Mesendoderm (in vitro differentiated cells): ENCODE results near the gene SFXN2.
"Not testable (repeated sequence)": the region's sequence is repeated elsewhere in the genome, so short reads cannot be mapped to it uniquely, and the experiment has no call there.

ENCODE experiments used
- DNase-seq: peaks from one replicate; pipeline ENCODE4 v3.0.0; 2013
- H2AK5ac ChIP-seq: 2 replicates; pipeline ENCODE4 v1.6.1; 2013; ENCODE audit warnings: low read length, inconsistent platforms
- H2BK120ac ChIP-seq: 2 replicates; pipeline ENCODE4 v1.6.1; 2013; ENCODE audit warnings: low read depth, mild to moderate bottlenecking, low read length, moderate library complexity, mixed read lengths
- H2BK15ac ChIP-seq: replicated peaks from 2 replicates; pipeline ENCODE4 v1.6.1; 2013; ENCODE audit warnings: low read depth, mild to moderate bottlenecking, moderate library complexity
- H2BK5ac ChIP-seq: 2 replicates; pipeline ENCODE4 v1.6.1; 2013; ENCODE audit warnings: low read length, inconsistent platforms
- H3K18ac ChIP-seq: 2 replicates; pipeline ENCODE4 v1.6.1; 2013; ENCODE audit warnings: mild to moderate bottlenecking, low read length, mixed read lengths
- H3K23ac ChIP-seq: one replicate; pipeline ENCODE4 v1.6.1; 2013; ENCODE audit warnings: low read length
- H3K27ac ChIP-seq: 2 replicates; pipeline ENCODE4 v1.5.1; 2013; ENCODE audit warnings: low read depth, mild to moderate bottlenecking, inconsistent platforms, low read length, moderate library complexity
- H3K27me3 ChIP-seq: 2 replicates; pipeline ENCODE4 v1.6.1; 2013; ENCODE audit warnings: low read length, control low read depth, mild to moderate bottlenecking, inconsistent platforms; ENCODE audit not compliant: insufficient read depth, poor library complexity
- H3K36me3 ChIP-seq: 2 replicates; pipeline ENCODE4 v1.6.1; 2013; ENCODE audit warnings: low read length, inconsistent platforms; ENCODE audit not compliant: control insufficient read depth, insufficient read depth
- H3K4ac ChIP-seq: one replicate; pipeline ENCODE4 v1.6.1; 2013; ENCODE audit warnings: low read depth, mild to moderate bottlenecking, low read length, moderate library complexity
- H3K4me1 ChIP-seq: 2 replicates; pipeline ENCODE4 v1.6.1; 2013; ENCODE audit warnings: low read depth, low read length, inconsistent platforms; ENCODE audit not compliant: control insufficient read depth
- H3K4me2 ChIP-seq: 2 replicates; pipeline ENCODE4 v1.6.1; 2013; ENCODE audit warnings: low read length
- H3K4me3 ChIP-seq: 2 replicates; pipeline ENCODE4 v1.5.1; 2013; ENCODE audit warnings: mild to moderate bottlenecking, low read length
- H3K56ac ChIP-seq: one replicate; pipeline ENCODE4 v1.6.1; 2013; ENCODE audit warnings: low read length
- H3K79me1 ChIP-seq: 2 replicates; pipeline ENCODE4 v1.6.1; 2013; ENCODE audit warnings: low read length, inconsistent platforms
- H3K79me2 ChIP-seq: 2 replicates; pipeline ENCODE4 v1.6.1; 2013; ENCODE audit warnings: mild to moderate bottlenecking, low read length; ENCODE audit not compliant: control insufficient read depth, insufficient read depth
- H3K9ac ChIP-seq: 2 replicates; pipeline ENCODE4 v1.6.1; 2013; ENCODE audit warnings: low read length, inconsistent platforms
- H4K5ac ChIP-seq: one replicate; pipeline ENCODE4 v1.6.1; 2013; ENCODE audit warnings: low read length
- H4K8ac ChIP-seq: one replicate; pipeline ENCODE4 v1.6.1; 2013; ENCODE audit warnings: low read depth, mild to moderate bottlenecking, control low read depth, low read length, moderate library complexity
- WGBS: extraction: QIAGEN DNeasy Blood & Tissue Kit; methylation state at CpG from one replicate; pipeline ENCODE4 v1.1.7; 2013; ENCODE audit warnings: low lambda C conversion rate, missing lambda C conversion rate; ENCODE audit not compliant: insufficient coverage; ENCODE audit errors: extremely low coverage; 5-methylcytosine and 5-hydroxymethylcytosine counted together

Gene SFXN2

DNA sequence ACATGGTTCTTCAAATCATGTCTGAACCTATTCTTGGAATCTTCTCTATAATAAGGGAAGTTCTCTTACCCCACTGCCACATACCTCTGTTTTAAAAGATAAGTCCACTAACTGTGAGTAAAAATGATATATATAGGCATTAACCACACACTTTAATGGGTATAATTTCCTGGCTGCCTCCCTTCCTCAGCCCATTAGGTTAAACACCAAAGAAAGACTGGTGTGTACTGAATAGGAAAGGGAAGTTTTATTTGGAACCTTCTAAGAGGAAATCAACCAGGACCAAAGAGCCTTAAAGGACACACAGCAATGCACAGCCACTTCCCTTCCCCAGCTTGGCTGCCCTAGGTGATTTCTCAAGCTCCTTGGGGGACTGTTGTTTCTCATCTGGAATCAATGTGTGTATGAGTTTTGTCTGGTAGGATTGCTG lies 24.3 kb downstream of the SFXN2 start:
- H3K36me3 ChIP-seq = no peaks in the 10 kb centered on the region
- H2AK5ac ChIP-seq = no peak overlapping the region
- H3K79me1 ChIP-seq = no peaks in the 10 kb centered on the region
- H3K27me3 ChIP-seq = no peaks in the 10 kb centered on the region
- no peak for DNase-seq
- no peak overlapping the region for H2BK5ac ChIP-seq
- H3K4me3 ChIP-seq = no peak overlapping the region
- no peak overlapping the region for H3K18ac ChIP-seq
- H2BK120ac ChIP-seq = no peak overlapping the region
- H4K5ac ChIP-seq = no peak overlapping the region
- peaks cover 4% of the 10 kb centered on the region for H3K4me1 ChIP-seq
- no peak overlapping the region for H3K56ac ChIP-seq
- no peaks in the 10 kb centered on the region for H3K79me2 ChIP-seq
- H3K23ac ChIP-seq = no peak overlapping the region
- H2BK15ac ChIP-seq = no peak overlapping the region
- H4K8ac ChIP-seq = no peak overlapping the region
- no peak overlapping the region for H3K4ac ChIP-seq
- no peak overlapping the region for H3K27ac ChIP-seq
- H3K4me2 ChIP-seq = no peak overlapping the region
- H3K9ac ChIP-seq = no peak overlapping the region

GRCh38 chr10:102740229-102740628 lies 25.8 kb downstream of the SFXN2 start:
- Histone ChIP-seq H2BK120ac (no peak overlapping the region), H4K8ac (no peak overlapping the region), H3K4me1 (peaks cover 2% of the 10 kb centered on the region), H3K23ac (no peak overlapping the region), H2BK5ac (no peak overlapping the region), H3K79me2 (peaks cover 10% of the 10 kb centered on the region), H2BK15ac (no peak overlapping the region), H3K4me2 (no peak overlapping the region), H4K5ac (no peak overlapping the region), H3K18ac (no peak overlapping the region), H3K79me1 (peaks cover 9% of the 10 kb centered on the region), H3K4me3 (no peak overlapping the region), H3K56ac (no peak overlapping the region), H3K27me3 (no peaks in the 10 kb centered on the region), H3K4ac (no peak overlapping the region), H2AK5ac (no peak overlapping the region), H3K9ac (no peak overlapping the region), H3K27ac (no peak overlapping the region), H3K36me3 (no peaks in the 10 kb centered on the region)
- DNase-seq = no peak
- no CpG with 5 or more reads among the region's 2 CpGs for WGBS

- Histone ChIP-seq H3K4me1 (peaks cover 2% of the 10 kb centered on the region), H3K27me3 (no peaks in the 10 kb centered on the region), H2BK5ac (no peak overlapping the region), H3K4ac (no peak overlapping the region), H3K9ac (no peak overlapping the region), H2BK15ac (no peak overlapping the region), H3K18ac (no peak overlapping the region), H3K56ac (no peak overlapping the region), H3K4me3 (no peak overlapping the region), H4K8ac (no peak overlapping the region), H3K23ac (no peak overlapping the region), H2BK120ac (no peak overlapping the region), H3K79me1 (peaks cover 13% of the 10 kb centered on the region), H3K27ac (no peak overlapping the region), H4K5ac (no peak overlapping the region), H3K4me2 (no peak overlapping the region), H3K79me2 (peaks cover 11% of the 10 kb centered on the region), H2AK5ac (no peak overlapping the region), H3K36me3 (no peaks in the 10 kb centered on the region)
- DNase-seq = no peak
- no CpG with 5 or more reads among the region's 2 CpGs for WGBS
These were observed 27.3 kb downstream of the SFXN2 start for GRCh38 chr10:102741726-102742237.

DNA sequence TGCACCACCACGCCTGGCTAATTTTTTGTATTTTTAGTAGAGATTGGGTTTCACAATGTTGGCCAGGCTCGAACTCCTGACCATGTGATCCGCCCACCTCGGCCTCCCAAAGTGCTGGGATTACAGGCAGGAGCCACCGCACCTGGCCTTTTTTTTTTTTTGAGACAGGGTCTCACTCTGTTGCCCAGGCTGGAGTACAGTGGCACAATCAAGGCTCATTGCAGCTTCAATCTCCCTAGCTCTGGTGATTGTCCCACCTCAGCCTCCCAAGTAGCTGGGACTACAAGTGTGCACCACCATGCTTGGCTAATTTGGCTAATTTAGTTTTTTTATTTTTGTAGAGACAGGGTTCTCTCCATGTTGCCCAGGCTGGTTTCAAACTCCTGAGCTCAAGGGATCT lies 27.9 kb downstream of the SFXN2 start:
- not testable (repeated sequence) for H3K27ac ChIP-seq, H4K5ac ChIP-seq, H2BK5ac ChIP-seq, DNase-seq, H3K4me1 ChIP-seq, H2AK5ac ChIP-seq, H2BK15ac ChIP-seq, H3K18ac ChIP-seq, H3K27me3 ChIP-seq, H4K8ac ChIP-seq, H3K36me3 ChIP-seq, H3K9ac ChIP-seq, H3K4me2 ChIP-seq, H2BK120ac ChIP-seq, H3K4me3 ChIP-seq, H3K56ac ChIP-seq, H3K23ac ChIP-seq, H3K4ac ChIP-seq
- peaks cover 11% of the 10 kb centered on the region for H3K79me2 ChIP-seq
- no CpG with 5 or more reads among the region's 5 CpGs for WGBS
- peaks cover 13% of the 10 kb centered on the region for H3K79me1 ChIP-seq

DNA sequence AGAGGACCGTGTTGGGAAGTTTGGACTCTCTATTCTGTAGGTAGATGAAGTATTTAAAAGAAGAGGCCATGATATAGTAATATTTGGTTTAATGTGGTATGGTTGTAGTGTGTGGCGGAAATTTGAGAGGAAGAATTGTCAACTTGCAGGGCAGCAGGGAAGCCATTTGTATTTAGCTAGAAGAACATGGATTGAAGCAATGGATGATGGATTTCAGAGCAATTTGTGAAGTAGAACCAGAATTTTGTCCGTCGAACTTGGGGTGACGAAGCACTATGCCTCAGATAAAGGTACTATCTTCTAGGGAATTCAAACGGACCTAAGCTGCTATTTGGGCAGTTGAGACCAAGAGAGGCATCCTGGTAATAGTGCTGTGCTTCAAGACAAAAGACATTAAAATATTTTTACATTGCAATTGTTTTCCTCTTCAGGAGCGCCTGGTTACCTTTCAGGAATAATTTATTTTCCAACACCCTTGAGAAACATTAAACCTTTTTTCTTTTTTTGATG lies 28.7 kb downstream of the SFXN2 start:
- H3K9ac ChIP-seq = no peak overlapping the region
- DNase-seq = no peak
- no peak overlapping the region for H3K27ac ChIP-seq
- no peak overlapping the region for H3K18ac ChIP-seq
- no peak overlapping the region for H3K23ac ChIP-seq
- 100% methylated on average over 1 of the region's 7 CpGs for WGBS
- H2BK5ac ChIP-seq = no peak overlapping the region
- no peaks in the 10 kb centered on the region for H3K36me3 ChIP-seq
- H3K79me2 ChIP-seq = peaks cover 11% of the 10 kb centered on the region
- H3K4ac ChIP-seq = no peak overlapping the region
- H2AK5ac ChIP-seq = no peak overlapping the region
- H2BK120ac ChIP-seq = no peak overlapping the region
- no peak overlapping the region for H3K4me3 ChIP-seq
- no peak overlapping the region for H2BK15ac ChIP-seq
- H3K4me1 ChIP-seq = peaks cover 2% of the 10 kb centered on the region
- H4K8ac ChIP-seq = no peak overlapping the region
- H3K56ac ChIP-seq = peak overlapping the region; percentile 57
- H4K5ac ChIP-seq = peak overlapping the region; percentile 17
- no peaks in the 10 kb centered on the region for H3K27me3 ChIP-seq
- H3K79me1 ChIP-seq = peaks cover 13% of the 10 kb centered on the region
- H3K4me2 ChIP-seq = peak overlapping the region; percentile 18
